GM23338 (cell line): Measurements from ENCODE around the gene RUSF1. TPM values are rescaled to one million over a fixed set of nuclear protein-coding genes. Genes with fewer than 3 reads are reported as not detected.

Experiments
- ATAC-seq: fragments of 200-7000 bp; cut with Tn5 transposase; 3 replicates; pipeline ENCODE4 v1.9.1; 2020
- DNase-seq: peaks from one replicate; pipeline ENCODE4 v3.0.0-alpha.2; 2015; ENCODE audit warnings: low spot score
- H2AFZ ChIP-seq: fragments of 200-600 bp; sonication (generic); 2 replicates; pipeline ENCODE4 v1.8.0; 2016; ENCODE audit warnings: antibody characterized with exemption, mild to moderate bottlenecking, moderate library complexity
- H3F3A ChIP-seq: fragments of 200-600 bp; sonication (generic); replicated peaks from 2 replicates; pipeline ENCODE4 v1.8.0; 2017; ENCODE audit warnings: antibody characterized with exemption, mixed run types, low read depth
- H3K27ac ChIP-seq: fragments of 200-600 bp; sonication (generic); 2 replicates; pipeline ENCODE4 v1.6.1; 2016; ENCODE audit warnings: low read depth
- H3K27me3 ChIP-seq: fragments of 200-600 bp; sonication (generic); 2 replicates; pipeline ENCODE4 v1.8.0; 2016; ENCODE audit warnings: mild to moderate bottlenecking, mixed run types, moderate library complexity; ENCODE audit not compliant: insufficient read depth
- H3K36me3 ChIP-seq: fragments of 200-600 bp; sonication (generic); 2 replicates; pipeline ENCODE4 v1.8.0; 2016; ENCODE audit warnings: mild to moderate bottlenecking; ENCODE audit not compliant: insufficient read depth
- H3K4me1 ChIP-seq: fragments of 200-600 bp; sonication (generic); 2 replicates; pipeline ENCODE4 v1.8.0; 2016; ENCODE audit warnings: mild to moderate bottlenecking, moderate library complexity; ENCODE audit not compliant: insufficient read depth
- H3K4me2 ChIP-seq: fragments of 200-600 bp; sonication (generic); 2 replicates; pipeline ENCODE4 v1.7.1; 2017; ENCODE audit warnings: mixed run types
- H3K4me3 ChIP-seq: fragments of 200-600 bp; sonication (generic); 2 replicates; pipeline ENCODE4 v1.6.1; 2016; ENCODE audit warnings: mixed run types
- H3K79me2 ChIP-seq: fragments of 200-600 bp; sonication (generic); replicated peaks from 2 replicates; pipeline ENCODE4 v1.8.0; 2017; ENCODE audit warnings: mild to moderate bottlenecking; ENCODE audit not compliant: insufficient read depth
- H3K9me2 ChIP-seq: fragments of 200-600 bp; sonication (generic); 2 replicates; pipeline ENCODE4 v1.8.0; 2017; ENCODE audit not compliant: insufficient read depth
- H4K20me1 ChIP-seq: fragments of 200-600 bp; sonication (generic); replicated peaks from 2 replicates; pipeline ENCODE4 v1.8.0; 2017; ENCODE audit warnings: mild to moderate bottlenecking; ENCODE audit not compliant: insufficient read depth
- H3K27ac Mint-ChIP-seq: 2 replicates; pipeline ENCODE4 v1.8.0; 2020; ENCODE audit warnings: inconsistent platforms, mild to moderate bottlenecking, moderate library complexity, mixed read lengths
- H3K27me3 Mint-ChIP-seq: 3 replicates; pipeline ENCODE4 v1.8.0; 2022; ENCODE audit warnings: low read depth, mild to moderate bottlenecking, moderate library complexity, mixed read lengths, inconsistent platforms; ENCODE audit not compliant: insufficient read depth, poor library complexity
- H3K36me3 Mint-ChIP-seq: 3 replicates; pipeline ENCODE4 v1.8.0; 2021; ENCODE audit warnings: low read depth, mild to moderate bottlenecking, inconsistent platforms, moderate library complexity, mixed read lengths
- H3K4me1 Mint-ChIP-seq: 3 replicates; pipeline ENCODE4 v1.8.0; 2020; ENCODE audit warnings: mild to moderate bottlenecking, inconsistent platforms, mixed read lengths
- H3K4me3 Mint-ChIP-seq: 3 replicates; pipeline ENCODE4 v1.8.0; 2021; ENCODE audit warnings: moderate library complexity, mild to moderate bottlenecking, inconsistent platforms, mixed read lengths
- H3K9me3 Mint-ChIP-seq: 3 replicates; pipeline ENCODE4 v1.8.0; 2020; ENCODE audit warnings: moderate library complexity, mild to moderate bottlenecking, inconsistent platforms, mixed read lengths
- CREB1 ChIP-seq: fragments of 250-450 bp; sonication (Bioruptor Pico); IDR thresholded peaks from 2 replicates; pipeline ENCODE4 v1.5.0; 2020; ENCODE audit warnings: low read depth, mild to moderate bottlenecking, moderate library complexity
- CTCF ChIP-seq, 2 experiments: fragments of 200-600 bp in 1 of 2; sonication (generic) in 1 of 2; conservative IDR thresholded peaks; 2 replicates each; pipeline versions ENCODE4 v1.5.1 to v1.6.1; 2016 to 2017; ENCODE audit warnings: antibody characterized with exemption in 2 of 2, low read depth in 2 of 2, mild to moderate bottlenecking in 2 of 2, moderate library complexity in 1 of 2
- ETS1 ChIP-seq: IDR thresholded peaks from 2 replicates; pipeline ENCODE4 v1.6.1; 2016; ENCODE audit warnings: antibody characterized with exemption
- EZH2 ChIP-seq: fragments of 200-600 bp; sonication (generic); IDR thresholded peaks from one replicate; pipeline ENCODE4 v1.8.0; 2017; ENCODE audit warnings: antibody characterized with exemption, mild to moderate bottlenecking, low read depth; ENCODE audit not compliant: unreplicated experiment
- EZH2phosphoT487 ChIP-seq: fragments of 200-600 bp; sonication (generic); IDR thresholded peaks from one replicate; pipeline ENCODE4 v1.8.1; 2018; ENCODE audit warnings: antibody characterized with exemption; ENCODE audit not compliant: unreplicated experiment
- JUNB ChIP-seq: IDR thresholded peaks from one replicate; pipeline ENCODE4 v1.6.1; 2016; ENCODE audit warnings: antibody characterized with exemption; ENCODE audit not compliant: unreplicated experiment
- NANOG ChIP-seq: IDR thresholded peaks from 2 replicates; pipeline ENCODE4 v1.6.1; 2016; ENCODE audit warnings: antibody characterized with exemption, borderline replicate concordance
- POLR2AphosphoS5 ChIP-seq: IDR thresholded peaks from 2 replicates; pipeline ENCODE4 v1.6.1; 2016; ENCODE audit warnings: antibody characterized with exemption, low read depth
- REST ChIP-seq: IDR thresholded peaks from one replicate; pipeline ENCODE4 v1.6.1; 2018; ENCODE audit warnings: antibody characterized with exemption; ENCODE audit not compliant: unreplicated experiment
- STAT1 ChIP-seq: IDR thresholded peaks from one replicate; pipeline ENCODE4 v1.6.1; 2016; ENCODE audit warnings: antibody characterized with exemption; ENCODE audit not compliant: unreplicated experiment
- ZNF114 ChIP-seq: fragments of 250-450 bp; sonication (Bioruptor Pico); IDR thresholded peaks from 2 replicates; pipeline ENCODE4 v1.5.0; 2020; ENCODE audit warnings: mild to moderate bottlenecking, moderate library complexity
- ZNF331 ChIP-seq: fragments of 250-450 bp; sonication (Bioruptor Pico); IDR thresholded peaks from 2 replicates; pipeline ENCODE4 v1.5.0; 2020; ENCODE audit warnings: low read depth, mild to moderate bottlenecking, moderate library complexity
- ZNF462 ChIP-seq: fragments of 250-450 bp; sonication (Bioruptor Pico); IDR thresholded peaks from 2 replicates; pipeline ENCODE4 v1.5.0; 2020; ENCODE audit warnings: mild to moderate bottlenecking, moderate library complexity
- polyA plus RNA-seq: library from polyadenylated mRNA; unstranded; fragments of >200 nt; fragmentation: Nextera tagmentation; extraction: Ambion mirVana; gene quantifications from 2 replicates; pipeline ENCODE4 v1.2.1, GENCODE V29; 2016
- total RNA-seq: library from RNA; depleted of rRNA; stranded (reverse); fragments of >200 nt; shearing (Covaris generic); gene quantifications from 2 replicates; pipeline ENCODE4 v1.2.3, GENCODE V29; 2014

The RUSF1 gene
- total and polyA plus RNA-seq, 2 experiments from 2014 or later, result 8.9 to 36.1 TPM

GRCh38 chr16:31452631-31453106 is 55.5 kb downstream of the RUSF1 start:
- peaks cover 42% of the 10 kb centered on the region for H3K4me1 Mint-ChIP-seq
- H2AFZ ChIP-seq, result no peak overlapping the region

More at GRCh38 chr16:31452631-31453106, 55.5 kb downstream of the RUSF1 start:
- peak; percentile 42 for DNase-seq
- Histone ChIP-seq H3K4me2 (peak overlapping the region; percentile 72), H3K9me2 (no peaks in the 10 kb centered on the region), H3K4me1 (peaks cover 37% of the 10 kb centered on the region), H4K20me1 (peaks cover 18% of the 10 kb centered on the region), H3K36me3 (no peaks in the 10 kb centered on the region), H3K79me2 (peaks cover 22% of the 10 kb centered on the region), H3K4me3 (no peak overlapping the region), H3F3A (peaks cover 5% of the 10 kb centered on the region; the same call in 1 of the 2 replicates), H3K27me3 (no peaks in the 10 kb centered on the region), H3K27ac (no peak overlapping the region)
- H3K27me3 Mint-ChIP-seq, result peaks cover 14% of the 10 kb centered on the region
- H3K4me3 Mint-ChIP-seq, result peak overlapping the region; percentile 38; the same call in 1 of the 3 replicates
- peaks cover 16% of the 10 kb centered on the region; the same call in 2 of the 3 replicates for H3K36me3 Mint-ChIP-seq
- TF ChIP-seq NANOG (no peak), CTCF (conservative IDR thresholded peaks at IDR 0.05; ENCODE audit: low read depth in 2 of 2) (no peak), CREB1 (CRISPR knock-in tag) (no peak), EZH2 (no peak), REST (no peak), POLR2AphosphoS5 (no peak), STAT1 (no peak), ZNF114 (CRISPR knock-in tag) (no peak), ZNF331 (CRISPR knock-in tag) (no peak), JUNB (no peak), EZH2phosphoT487 (no peak), ETS1 (no peak), ZNF462 (no peak)
- peak overlapping the region; percentile 64; the same call in 1 of the 2 replicates for H3K27ac Mint-ChIP-seq
- peak; percentile 9; the same call in 1 of the 3 replicates for ATAC-seq
- no peaks in the 10 kb centered on the region for H3K9me3 Mint-ChIP-seq
